T-cell (primary cell): Measurements from ENCODE around the gene CAPN5. TPM values are rescaled to one million over a fixed set of nuclear protein-coding genes. Genes with fewer than 3 reads are reported as not detected.

ENCODE experiments used
- ATAC-seq, 4 experiments: fragments of 200-7000 bp in 3 of 4; fragments of 150-1000 bp in 1 of 4; cut with Tn5 transposase; replicated peaks in 1 of 4; 1 replicate in 3 of 4; 2 replicates in 1 of 4; pipeline ENCODE4 v1.10.0; 2021; ENCODE audit warnings: moderate library complexity in 3 of 4, mild to moderate bottlenecking in 2 of 4, moderate number of reproducible peaks in 1 of 4
- CTCF ChIA-PET, 2 donors: fragments of 300-600 bp; sonication (Branson Sonifier 250); formaldehyde crosslinking; loops; one replicate each; lab custom pipeline; 2022; ENCODE audit warnings: antibody characterized with exemption in 2 of 2; lab: Charles Lee
- POLR2A ChIA-PET, 2 donors: fragments of 300-600 bp; sonication (Branson Sonifier 250); formaldehyde crosslinking; loops; one replicate each; lab custom pipeline; 2022; ENCODE audit warnings: antibody characterized with exemption in 2 of 2; lab: Charles Lee
- DNase-seq, 35 experiments: peaks; one replicate each; pipeline versions ENCODE4 v3.0.0 to v3.0.0-alpha.2; 2013 to 2023
- H3K27ac ChIP-seq: one replicate; pipeline ENCODE4 v1.5.1; 2013; ENCODE audit warnings: low read length
- H3K27me3 ChIP-seq, 2 experiments: replicated peaks in 1 of 2; 1 replicate in 1 of 2; 2 replicates in 1 of 2; pipeline versions ENCODE4 v1.6.1 to v1.7.0; 2013; ENCODE audit warnings: low read length in 1 of 2, mixed read lengths in 1 of 2; ENCODE audit not compliant: control insufficient read depth in 2 of 2, insufficient read depth in 2 of 2; ENCODE audit errors: extremely low read depth in 1 of 2
- H3K36me3 ChIP-seq, 2 donors: 1 replicate in 1 of 2; 2 replicates in 1 of 2; pipeline versions ENCODE4 v1.6.1 to v1.7.0; 2013; ENCODE audit warnings: low read length in 1 of 2; ENCODE audit not compliant: control insufficient read depth in 2 of 2, insufficient read depth in 1 of 2; ENCODE audit errors: extremely low read depth in 1 of 2
- H3K4me1 ChIP-seq, 2 experiments: 1 replicate in 1 of 2; 2 replicates in 1 of 2; pipeline versions ENCODE4 v1.6.1 to v1.7.0; 2013; ENCODE audit warnings: low read length in 2 of 2, mixed read lengths in 1 of 2; ENCODE audit not compliant: insufficient read depth in 2 of 2, control insufficient read depth in 1 of 2; ENCODE audit errors: extremely low read depth in 1 of 2
- H3K4me3 ChIP-seq, 2 donors: 1 replicate in 1 of 2; 2 replicates in 1 of 2; pipeline versions ENCODE4 v1.5.1 to v1.7.0; 2013; ENCODE audit warnings: mild to moderate bottlenecking in 2 of 2, low read length in 1 of 2, moderate library complexity in 1 of 2; ENCODE audit not compliant: control insufficient read depth in 1 of 2; ENCODE audit errors: extremely low read depth in 1 of 2
- H3K9me3 ChIP-seq: 2 replicates; pipeline ENCODE4 v1.7.0; 2013
- H3K27ac Mint-ChIP-seq, 2 donors: one replicate each; pipeline ENCODE4 v1.8.0; 2020 to 2021; ENCODE audit warnings: mild to moderate bottlenecking in 2 of 2, mixed read lengths in 2 of 2
- H3K27me3 Mint-ChIP-seq, 2 donors: one replicate each; pipeline ENCODE4 v1.8.0; 2021 to 2022; ENCODE audit warnings: mixed read lengths in 2 of 2
- H3K36me3 Mint-ChIP-seq: one replicate; pipeline ENCODE4 v1.8.0; 2021; ENCODE audit warnings: mixed read lengths
- H3K4me1 Mint-ChIP-seq, 3 donors: one replicate each; pipeline ENCODE4 v1.8.0; 2020 to 2022; ENCODE audit warnings: mixed read lengths in 3 of 3, mild to moderate bottlenecking in 1 of 3
- H3K4me3 Mint-ChIP-seq, 3 donors: one replicate each; pipeline ENCODE4 v1.8.0; 2020 to 2022; ENCODE audit warnings: mild to moderate bottlenecking in 3 of 3, mixed read lengths in 3 of 3, moderate library complexity in 3 of 3
- H3K9me3 Mint-ChIP-seq, 3 donors: one replicate each; pipeline ENCODE4 v1.8.0; 2020 to 2022; ENCODE audit warnings: mixed read lengths in 3 of 3
- WGBS: methylation state at CpG from one replicate; pipeline ENCODE4 v1.1.5; 2013; ENCODE audit warnings: missing lambda C conversion rate; ENCODE audit not compliant: insufficient coverage; 5-methylcytosine and 5-hydroxymethylcytosine counted together
- total RNA-seq, 35 experiments: library from RNA in 6 of 35; stranded (reverse) in 6 of 35; fragments of 120-200 nt in 1 of 35; gene quantifications; one replicate each; pipeline versions ENCODE4 v1.2.1 to v1.2.4 and lab custom pipeline; 2013 to 2026

Gene CAPN5
- total RNA-seq, 5 donors from 2014 or later (not counting 1 experiment from before 2014, with no cell fraction given), result 3.1 to 6.4 (median 4.0) TPM

DNA sequence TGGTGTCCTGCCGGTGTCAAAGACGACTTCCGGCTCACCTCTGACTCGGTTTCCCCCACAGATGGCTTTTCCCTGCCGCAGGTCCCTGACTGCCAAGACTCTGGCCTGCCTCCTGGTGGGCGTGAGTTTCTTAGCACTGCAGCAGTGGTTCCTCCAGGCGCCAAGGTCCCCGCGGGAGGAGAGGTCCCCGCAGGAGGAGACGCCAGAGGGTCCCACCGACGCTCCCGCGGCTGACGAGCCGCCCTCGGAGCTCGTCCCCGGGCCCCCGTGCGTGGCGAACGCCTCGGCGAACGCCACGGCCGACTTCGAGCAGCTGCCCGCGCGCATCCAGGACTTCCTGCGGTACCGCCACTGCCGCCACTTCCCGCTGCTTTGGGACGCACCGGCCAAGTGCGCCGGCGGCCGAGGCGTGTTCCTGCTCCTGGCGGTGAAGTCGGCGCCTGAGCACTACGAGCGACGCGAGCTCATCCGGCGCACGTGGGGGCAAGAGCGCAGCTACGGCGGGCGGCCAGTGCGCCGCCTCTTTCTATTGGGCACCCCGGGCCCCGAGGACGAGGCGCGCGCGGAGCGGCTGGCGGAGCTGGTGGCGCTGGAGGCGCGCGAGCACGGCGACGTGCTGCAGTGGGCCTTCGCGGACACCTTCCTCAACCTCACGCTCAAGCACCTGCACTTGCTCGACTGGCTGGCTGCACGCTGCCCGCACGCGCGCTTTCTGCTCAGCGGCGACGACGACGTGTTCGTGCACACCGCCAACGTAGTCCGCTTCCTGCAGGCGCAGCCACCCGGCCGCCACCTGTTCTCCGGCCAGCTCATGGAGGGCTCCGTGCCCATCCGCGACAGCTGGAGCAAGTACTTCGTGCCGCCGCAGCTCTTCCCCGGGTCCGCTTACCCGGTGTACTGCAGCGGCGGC, 27.0 kb upstream of the CAPN5 start:
- no peak overlapping the region for H3K27ac Mint-ChIP-seq
- H3K9me3 ChIP-seq, result no peaks in the 10 kb centered on the region
- peak overlapping the region in 1 of 3 donors; percentile 61 for H3K4me3 Mint-ChIP-seq
- WGBS, result 22% methylated on average over 107 of the region's 109 CpGs
- no peaks in the 10 kb centered on the region for H3K36me3 ChIP-seq
- H3K4me1 ChIP-seq, result peaks cover 0 to 9% of the 10 kb centered on the region in 2 experiments
- peak overlapping the region in 1 of 2 donors; percentile 49 for H3K4me3 ChIP-seq
- peaks cover 10 to 14% (median 12%) of the 10 kb centered on the region in 3 donors for H3K4me1 Mint-ChIP-seq
- H3K27me3 ChIP-seq, result peaks cover 3 to 65% of the 10 kb centered on the region in 2 experiments
- no peaks in the 10 kb centered on the region for H3K9me3 Mint-ChIP-seq
- H3K27ac ChIP-seq, result no peak overlapping the region
- DNase-seq (peak in 13 of 35 experiments; percentile 7 to 41 (median 15)), ATAC-seq (peak; percentile 44 to 79 (median 70))
- peaks cover 42 to 64% of the 10 kb centered on the region in 2 donors for H3K27me3 Mint-ChIP-seq
- POLR2A ChIA-PET, result no interaction called here
- H3K36me3 Mint-ChIP-seq, result no peaks in the 10 kb centered on the region
- CTCF ChIA-PET, result interaction anchor here in 1 of 2 donors (0.6 kb wide), 1 partner anchor 8 kb away, joined by 5 read pairs; no protein-coding TSS in a partner anchor

DNA sequence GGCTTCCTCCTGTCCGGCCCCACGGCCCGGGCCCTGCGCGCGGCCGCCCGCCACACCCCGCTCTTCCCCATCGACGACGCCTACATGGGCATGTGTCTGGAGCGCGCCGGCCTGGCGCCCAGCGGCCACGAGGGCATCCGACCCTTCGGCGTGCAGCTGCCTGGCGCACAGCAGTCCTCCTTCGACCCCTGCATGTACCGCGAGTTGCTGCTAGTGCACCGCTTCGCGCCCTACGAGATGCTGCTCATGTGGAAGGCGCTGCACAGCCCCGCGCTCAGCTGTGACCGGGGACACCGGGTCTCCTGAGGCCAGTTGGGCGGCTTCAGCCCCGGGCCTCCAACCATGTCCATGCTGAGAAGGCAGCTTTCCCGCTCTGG, 26.4 kb upstream of the CAPN5 start:
- H3K27ac ChIP-seq, result no peak overlapping the region
- H3K9me3 ChIP-seq, result no peaks in the 10 kb centered on the region
- peaks cover 3 to 64% of the 10 kb centered on the region in 2 experiments for H3K27me3 ChIP-seq
- no peak overlapping the region for H3K4me3 ChIP-seq
- peak overlapping the region in 1 of 3 donors; percentile 60 for H3K4me3 Mint-ChIP-seq
- DNase-seq (no peak), ATAC-seq (no peak)
- peaks cover 45 to 62% of the 10 kb centered on the region in 2 donors for H3K27me3 Mint-ChIP-seq
- no peaks in the 10 kb centered on the region for H3K9me3 Mint-ChIP-seq
- ChIA-PET POLR2A (no interaction called here), CTCF (interaction anchor here in 1 of 2 donors (0.6 kb wide), 1 partner anchor 9 kb away, joined by 5 read pairs; no protein-coding TSS in a partner anchor)
- H3K4me1 ChIP-seq, result peaks cover 0 to 9% of the 10 kb centered on the region in 2 experiments
- 81% methylated on average over 37 of the region's 37 CpGs for WGBS
- H3K36me3 Mint-ChIP-seq, result no peaks in the 10 kb centered on the region
- no peaks in the 10 kb centered on the region for H3K36me3 ChIP-seq
- peaks cover 10 to 14% (median 12%) of the 10 kb centered on the region in 3 donors for H3K4me1 Mint-ChIP-seq
- H3K27ac Mint-ChIP-seq, result no peak overlapping the region

DNA sequence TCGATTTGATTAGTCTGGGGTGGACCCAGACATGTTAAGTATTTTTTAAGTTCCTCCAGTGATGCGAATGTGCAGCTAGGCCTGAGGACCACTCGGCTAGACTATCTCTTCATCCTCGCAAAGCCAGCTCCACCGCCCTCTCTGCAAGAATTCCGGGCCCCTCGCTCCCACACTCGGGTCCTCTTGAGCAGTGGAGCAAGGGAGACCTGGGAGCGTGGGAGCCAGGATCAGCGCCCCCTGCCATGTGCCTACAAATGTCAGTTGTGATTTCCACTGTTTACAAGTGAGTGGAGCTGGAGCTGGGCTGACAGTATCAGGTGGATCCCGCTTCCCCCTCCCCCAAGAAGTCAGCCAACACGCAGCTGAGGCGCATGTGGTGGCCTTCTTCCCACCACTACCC, 25.9 kb upstream of the CAPN5 start:
- H3K27ac ChIP-seq, result no peak overlapping the region
- H3K27me3 Mint-ChIP-seq, result peaks cover 46 to 63% of the 10 kb centered on the region in 2 donors
- no peaks in the 10 kb centered on the region for H3K36me3 ChIP-seq
- ATAC-seq, result no peak
- peaks cover 0 to 12% of the 10 kb centered on the region in 2 experiments for H3K4me1 ChIP-seq
- ChIA-PET CTCF (no interaction called here), POLR2A (no interaction called here)
- H3K27me3 ChIP-seq, result peaks cover 3 to 64% of the 10 kb centered on the region in 2 experiments
- no peaks in the 10 kb centered on the region for H3K36me3 Mint-ChIP-seq
- peak overlapping the region in 2 of 3 donors; percentile 21 to 60 for H3K4me3 Mint-ChIP-seq
- DNase-seq, result no peak
- no peak overlapping the region for H3K4me3 ChIP-seq
- peaks cover 13 to 15% (median 14%) of the 10 kb centered on the region in 3 donors for H3K4me1 Mint-ChIP-seq
- 88% methylated on average over 8 of the region's 13 CpGs for WGBS
- H3K9me3 ChIP-seq, result no peaks in the 10 kb centered on the region
- no peaks in the 10 kb centered on the region for H3K9me3 Mint-ChIP-seq
- no peak overlapping the region for H3K27ac Mint-ChIP-seq

DNA sequence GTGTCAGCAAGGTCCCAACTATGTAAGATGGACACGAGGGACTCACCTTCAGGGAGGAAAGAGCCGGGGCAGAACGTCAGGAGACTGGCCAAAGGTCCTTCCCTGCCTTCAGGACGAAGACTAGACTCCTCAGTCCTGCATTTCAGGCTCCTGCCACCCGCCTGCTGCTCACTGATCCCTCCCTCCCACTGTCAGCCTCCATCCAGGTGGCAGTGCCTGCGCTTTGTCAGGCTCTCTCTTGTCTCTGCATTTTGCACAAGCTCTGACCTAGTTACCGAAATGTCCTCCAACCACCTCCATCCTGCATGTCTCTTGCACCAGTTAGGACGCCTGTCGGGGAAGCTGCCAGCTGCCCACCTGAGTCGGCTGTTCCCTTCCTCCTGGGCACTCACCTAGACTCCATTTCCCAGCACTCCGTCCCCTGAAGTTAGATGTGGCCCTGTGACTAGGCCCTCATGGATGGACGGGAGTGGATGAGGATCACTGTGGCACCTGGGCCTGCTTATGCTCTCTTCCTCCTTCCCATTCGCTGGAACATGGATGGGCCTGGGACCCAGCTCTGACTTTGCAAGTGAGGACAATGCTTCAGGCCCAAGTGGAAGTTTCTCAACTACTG, 24.6 kb upstream of the CAPN5 start:
- Histone ChIP-seq H3K27ac (no peak overlapping the region), H3K36me3 (no peaks in the 10 kb centered on the region), H3K4me3 (no peak overlapping the region), H3K9me3 (no peaks in the 10 kb centered on the region), H3K27me3 (peaks cover 3 to 61% of the 10 kb centered on the region in 2 experiments), H3K4me1 (peaks cover 2 to 19% of the 10 kb centered on the region in 2 experiments)
- DNase-seq (no peak), ATAC-seq (no peak)
- H3K9me3 Mint-ChIP-seq, result no peaks in the 10 kb centered on the region
- peaks cover 35 to 53% of the 10 kb centered on the region in 2 donors for H3K27me3 Mint-ChIP-seq
- WGBS, result 89% methylated on average over 10 of the region's 13 CpGs
- POLR2A ChIA-PET, result no interaction called here
- H3K4me1 Mint-ChIP-seq, result peaks cover 22 to 26% (median 22%) of the 10 kb centered on the region in 3 donors
- H3K36me3 Mint-ChIP-seq, result no peaks in the 10 kb centered on the region
- CTCF ChIA-PET, result no interaction called here
- no peak overlapping the region for H3K27ac Mint-ChIP-seq
- no peak overlapping the region for H3K4me3 Mint-ChIP-seq

DNA sequence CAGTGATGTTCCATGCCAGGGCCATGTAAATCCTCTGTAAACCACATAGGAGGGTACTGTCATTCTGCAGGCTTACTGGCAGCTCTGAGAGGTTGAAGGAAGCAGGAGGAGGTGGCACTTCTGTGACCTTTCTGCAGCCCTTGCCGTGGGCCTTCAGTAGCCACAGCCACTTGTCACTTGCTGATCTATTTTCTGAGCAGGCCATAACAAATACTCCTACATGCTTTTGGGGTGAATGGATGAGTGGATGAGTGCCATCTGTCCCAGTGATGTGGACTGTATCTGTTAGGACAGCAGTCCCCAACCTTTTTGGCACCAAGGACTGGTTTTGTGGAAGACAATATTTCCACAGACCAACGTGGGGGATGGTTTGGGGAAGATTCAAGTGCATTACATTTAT, 22.4 kb upstream of the CAPN5 start:
- Mint-ChIP-seq H3K27ac (no peak overlapping the region), H3K4me3 (no peak overlapping the region), H3K27me3 (peaks cover 20 to 34% of the 10 kb centered on the region in 2 donors), H3K9me3 (no peaks in the 10 kb centered on the region), H3K4me1 (peaks cover 13 to 18% (median 15%) of the 10 kb centered on the region in 3 donors), H3K36me3 (no peaks in the 10 kb centered on the region)
- DNase-seq (no peak), ATAC-seq (no peak)
- ChIA-PET CTCF (interaction anchor here (0.9 to 2.2 kb wide), 2 partner anchors 46 to 47 kb away, joined by 3 to 13 read pairs; no protein-coding TSS in a partner anchor), POLR2A (no interaction called here)
- Histone ChIP-seq H3K36me3 (no peaks in the 10 kb centered on the region), H3K4me3 (no peak overlapping the region), H3K4me1 (peaks cover 2 to 18% of the 10 kb centered on the region in 2 experiments), H3K27me3 (peaks cover 0 to 43% of the 10 kb centered on the region in 2 experiments), H3K9me3 (no peaks in the 10 kb centered on the region), H3K27ac (no peak overlapping the region)
- WGBS, result no CpG with 5 or more reads among the region's 2 CpGs

DNA sequence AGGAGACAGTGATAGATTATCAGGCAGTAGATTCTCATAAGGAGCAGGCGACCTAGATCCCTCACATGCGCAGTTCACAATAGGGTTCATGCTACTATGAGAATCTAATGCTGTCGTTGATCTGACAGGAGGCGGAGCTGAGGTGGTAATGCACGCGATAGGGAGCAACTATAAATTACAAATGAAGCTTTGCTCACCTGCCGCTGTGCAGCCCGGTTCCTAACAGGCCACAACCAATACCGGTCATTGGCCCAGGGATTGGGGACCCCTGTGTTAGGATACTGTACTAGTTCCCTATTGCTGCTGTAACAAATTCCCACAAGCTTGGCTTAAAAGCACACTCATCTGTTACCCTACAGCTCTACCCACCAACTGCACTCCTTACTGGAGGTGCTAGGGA, 21.9 kb upstream of the CAPN5 start:
- Histone ChIP-seq H3K4me3 (no peak overlapping the region), H3K9me3 (no peaks in the 10 kb centered on the region), H3K27me3 (peaks cover 0 to 41% of the 10 kb centered on the region in 2 experiments), H3K36me3 (no peaks in the 10 kb centered on the region), H3K4me1 (peaks cover 2 to 14% of the 10 kb centered on the region in 2 experiments), H3K27ac (no peak overlapping the region)
- CTCF ChIA-PET, result interaction anchor here (0.9 to 2.2 kb wide), 2 partner anchors 46 to 47 kb away, joined by 3 to 13 read pairs; no protein-coding TSS in a partner anchor
- H3K27me3 Mint-ChIP-seq, result peaks cover 20 to 34% of the 10 kb centered on the region in 2 donors
- H3K9me3 Mint-ChIP-seq, result no peaks in the 10 kb centered on the region
- H3K4me1 Mint-ChIP-seq, result peaks cover 13 to 18% (median 15%) of the 10 kb centered on the region in 3 donors
- POLR2A ChIA-PET, result no interaction called here
- no peak for ATAC-seq
- no peak overlapping the region for H3K4me3 Mint-ChIP-seq
- no peaks in the 10 kb centered on the region for H3K36me3 Mint-ChIP-seq
- no peak for DNase-seq
- no peak overlapping the region for H3K27ac Mint-ChIP-seq
- 100% methylated on average over 4 of the region's 9 CpGs for WGBS
